GM18858 (cell line): Measurements from ENCODE around the gene LAMC2.

Source experiments
- ATAC-seq: cut with Tn5 transposase; IDR thresholded peaks from one replicate; pipeline ENCODE4 v1.9.1; 2021; ENCODE audit not compliant: unreplicated experiment

LAMC2 gene

GRCh38 chr1:183210681-183211080 is 24.6 kb downstream of the LAMC2 start:
- no peak for ATAC-seq

- no peak for ATAC-seq
These were observed 26.8 kb downstream of the LAMC2 start for GRCh38 chr1:183212870-183213269.

- no peak for ATAC-seq
These were observed 28.2 kb downstream of the LAMC2 start for GRCh38 chr1:183214021-183214970.

GRCh38 chr1:183215076-183215720 is 29.1 kb downstream of the LAMC2 start:
- no peak for ATAC-seq

GRCh38 chr1:183215936-183216335 is 29.9 kb downstream of the LAMC2 start:
- no peak for ATAC-seq

GRCh38 chr1:183218027-183218618 is 32.1 kb downstream of the LAMC2 start:
- no peak for ATAC-seq

- ATAC-seq = no peak
These were observed 33.0 kb downstream of the LAMC2 start for GRCh38 chr1:183218971-183219615.

- ATAC-seq = no peak
These were observed 33.5 kb downstream of the LAMC2 start for GRCh38 chr1:183219616-183220009.

- ATAC-seq = no peak
These were observed 36.8 kb downstream of the LAMC2 start for GRCh38 chr1:183222909-183223308.

- no peak for ATAC-seq
These were observed 37.4 kb downstream of the LAMC2 start for GRCh38 chr1:183223467-183223866.

GRCh38 chr1:183226361-183226760 is 40.3 kb downstream of the LAMC2 start:
- ATAC-seq = no peak

GRCh38 chr1:183226963-183227362 is 40.9 kb downstream of the LAMC2 start:
- no peak for ATAC-seq

GRCh38 chr1:183227422-183228346 is 41.6 kb downstream of the LAMC2 start:
- ATAC-seq = no peak

GRCh38 chr1:183228347-183229220 is 42.5 kb downstream of the LAMC2 start:
- ATAC-seq = no peak

- no peak for ATAC-seq
These were observed 44.3 kb downstream of the LAMC2 start for GRCh38 chr1:183230413-183230812.

- ATAC-seq = no peak
These were observed 45.5 kb downstream of the LAMC2 start for GRCh38 chr1:183231545-183231944.

GRCh38 chr1:183233113-183233512 is 47.0 kb downstream of the LAMC2 start:
- ATAC-seq = no peak

GRCh38 chr1:183234660-183235476 is 48.8 kb downstream of the LAMC2 start:
- no peak for ATAC-seq
